Gastroesophageal sphincter (tissue), 3 donors: ENCODE results near the gene CCDC171.

ENCODE experiments used
- EP300 ChIP-seq: sonication (generic); formaldehyde crosslinking; IDR thresholded peaks from one replicate; pipeline ENCODE4 v1.6.1; 2017; ENCODE audit warnings: antibody characterized with exemption, mild to moderate bottlenecking
- POLR2A ChIP-seq, 2 donors: fragments of 450-650 bp; IDR thresholded peaks; one replicate each; pipeline ENCODE4 v1.6.1; 2017; ENCODE audit warnings: antibody characterized with exemption in 2 of 2, mild to moderate bottlenecking in 2 of 2, moderate library complexity in 1 of 2
- POLR2AphosphoS5 ChIP-seq: sonication (generic); formaldehyde crosslinking; IDR thresholded peaks from one replicate; pipeline ENCODE4 v1.6.1; 2017; ENCODE audit warnings: antibody characterized with exemption
- TF ChIP-seq, protein P1 (sequence below), 4 experiments: fragments of 200-600 bp in 2 of 4; fragments of 450-650 bp in 2 of 4; sonication (generic) in 1 of 4; IDR thresholded peaks; one replicate each; pipeline ENCODE4 v1.5.1; 2017 to 2019; ENCODE audit warnings: antibody characterized with exemption in 4 of 4, mild to moderate bottlenecking in 2 of 4, moderate library complexity in 2 of 4

DNA sequence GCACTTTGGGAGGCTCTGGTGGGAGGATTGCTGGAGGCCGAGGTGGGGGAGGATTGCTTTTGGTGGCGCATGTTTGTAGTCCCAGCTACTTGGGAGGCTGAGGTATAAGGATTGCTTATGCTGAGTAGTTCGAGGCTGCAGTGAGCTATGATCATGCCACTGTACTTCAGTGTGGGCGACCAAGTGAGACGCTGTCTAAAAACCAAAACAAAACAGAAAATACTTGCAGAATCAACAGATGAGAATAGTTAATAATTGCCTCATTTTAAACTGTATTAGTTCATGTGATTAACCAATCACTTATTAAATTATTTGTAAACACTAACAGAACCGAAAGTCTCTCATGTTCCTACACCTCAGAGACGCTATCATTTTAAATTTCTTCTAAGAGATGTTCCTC, 118.1 kb downstream of the CCDC171 start:
- TF ChIP-seq, protein P1, sequence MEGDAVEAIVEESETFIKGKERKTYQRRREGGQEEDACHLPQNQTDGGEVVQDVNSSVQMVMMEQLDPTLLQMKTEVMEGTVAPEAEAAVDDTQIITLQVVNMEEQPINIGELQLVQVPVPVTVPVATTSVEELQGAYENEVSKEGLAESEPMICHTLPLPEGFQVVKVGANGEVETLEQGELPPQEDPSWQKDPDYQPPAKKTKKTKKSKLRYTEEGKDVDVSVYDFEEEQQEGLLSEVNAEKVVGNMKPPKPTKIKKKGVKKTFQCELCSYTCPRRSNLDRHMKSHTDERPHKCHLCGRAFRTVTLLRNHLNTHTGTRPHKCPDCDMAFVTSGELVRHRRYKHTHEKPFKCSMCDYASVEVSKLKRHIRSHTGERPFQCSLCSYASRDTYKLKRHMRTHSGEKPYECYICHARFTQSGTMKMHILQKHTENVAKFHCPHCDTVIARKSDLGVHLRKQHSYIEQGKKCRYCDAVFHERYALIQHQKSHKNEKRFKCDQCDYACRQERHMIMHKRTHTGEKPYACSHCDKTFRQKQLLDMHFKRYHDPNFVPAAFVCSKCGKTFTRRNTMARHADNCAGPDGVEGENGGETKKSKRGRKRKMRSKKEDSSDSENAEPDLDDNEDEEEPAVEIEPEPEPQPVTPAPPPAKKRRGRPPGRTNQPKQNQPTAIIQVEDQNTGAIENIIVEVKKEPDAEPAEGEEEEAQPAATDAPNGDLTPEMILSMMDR (IDR thresholded peaks at IDR 0.05), result no peak
- no peak for TF ChIP-seq POLR2AphosphoS5
- TF ChIP-seq POLR2A (IDR thresholded peaks at IDR 0.05), result no peak
- no peak for TF ChIP-seq EP300
